GM12864 (cell line): ENCODE measurements around the gene DNTTIP2.
"Not testable (repeated sequence)": the region's sequence is repeated elsewhere in the genome, so short reads cannot be mapped to it uniquely, and the experiment has no call there.

Experiments
- DNase-seq: peaks from one replicate; pipeline ENCODE4 v3.0.0-alpha.2; 2011; ENCODE audit warnings: low read depth
- H3K4me3 ChIP-seq: 2 replicates; pipeline ENCODE4 v1.5.1; 2011; ENCODE audit warnings: mild to moderate bottlenecking, low read depth, low read length, control low read depth
- TF ChIP-seq, protein P1 (sequence below): IDR thresholded peaks from 2 replicates; pipeline ENCODE4 v1.5.1; 2011; ENCODE audit warnings: low read depth, mild to moderate bottlenecking, moderate library complexity, low read length, control low read depth, inconsistent platforms; ENCODE audit errors: missing control alignments

Gene DNTTIP2, protein sequence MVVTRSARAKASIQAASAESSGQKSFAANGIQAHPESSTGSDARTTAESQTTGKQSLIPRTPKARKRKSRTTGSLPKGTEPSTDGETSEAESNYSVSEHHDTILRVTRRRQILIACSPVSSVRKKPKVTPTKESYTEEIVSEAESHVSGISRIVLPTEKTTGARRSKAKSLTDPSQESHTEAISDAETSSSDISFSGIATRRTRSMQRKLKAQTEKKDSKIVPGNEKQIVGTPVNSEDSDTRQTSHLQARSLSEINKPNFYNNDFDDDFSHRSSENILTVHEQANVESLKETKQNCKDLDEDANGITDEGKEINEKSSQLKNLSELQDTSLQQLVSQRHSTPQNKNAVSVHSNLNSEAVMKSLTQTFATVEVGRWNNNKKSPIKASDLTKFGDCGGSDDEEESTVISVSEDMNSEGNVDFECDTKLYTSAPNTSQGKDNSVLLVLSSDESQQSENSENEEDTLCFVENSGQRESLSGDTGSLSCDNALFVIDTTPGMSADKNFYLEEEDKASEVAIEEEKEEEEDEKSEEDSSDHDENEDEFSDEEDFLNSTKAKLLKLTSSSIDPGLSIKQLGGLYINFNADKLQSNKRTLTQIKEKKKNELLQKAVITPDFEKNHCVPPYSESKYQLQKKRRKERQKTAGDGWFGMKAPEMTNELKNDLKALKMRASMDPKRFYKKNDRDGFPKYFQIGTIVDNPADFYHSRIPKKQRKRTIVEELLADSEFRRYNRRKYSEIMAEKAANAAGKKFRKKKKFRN

DNA sequence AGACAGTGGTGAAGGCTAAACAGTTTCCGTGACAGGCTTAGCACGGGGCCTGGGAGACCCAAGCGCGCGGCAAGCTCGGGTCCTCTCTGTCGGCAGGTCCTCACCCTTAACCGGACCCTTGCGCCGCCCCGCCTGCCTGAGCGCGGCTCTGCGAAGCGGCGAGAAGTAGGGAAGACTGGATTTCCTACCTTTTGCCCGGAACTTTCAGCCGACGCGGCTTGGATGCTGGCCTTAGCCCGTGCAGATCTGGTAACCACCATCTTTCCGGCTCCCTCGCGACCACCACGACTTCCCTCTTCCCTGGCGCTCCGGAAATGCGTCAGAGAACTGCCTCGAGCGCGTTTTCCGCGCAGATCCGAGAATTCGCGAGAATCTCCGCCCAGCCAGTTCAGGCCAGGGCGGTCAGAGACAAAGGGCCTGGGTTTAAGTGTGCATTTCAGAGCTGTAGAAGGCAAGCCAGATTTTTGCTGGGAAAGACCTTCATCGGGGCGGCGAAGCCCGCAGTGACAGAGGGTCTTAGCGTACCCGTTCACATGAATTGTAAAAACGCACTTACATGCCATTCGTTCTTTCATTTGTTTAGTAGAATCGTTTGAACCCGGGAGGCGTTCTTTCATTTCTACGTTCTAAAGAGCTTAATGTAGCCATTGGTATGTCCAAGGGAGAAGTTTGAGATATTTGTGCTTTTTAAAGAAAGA lies at the start of gene DNTTIP2:
TSS of gene DNTTIP2 (minus strand) at position 318 of the 698 bp plus-strand sequence. CDS start at position 260, 58 bp downstream.
- TF ChIP-seq, protein P1, sequence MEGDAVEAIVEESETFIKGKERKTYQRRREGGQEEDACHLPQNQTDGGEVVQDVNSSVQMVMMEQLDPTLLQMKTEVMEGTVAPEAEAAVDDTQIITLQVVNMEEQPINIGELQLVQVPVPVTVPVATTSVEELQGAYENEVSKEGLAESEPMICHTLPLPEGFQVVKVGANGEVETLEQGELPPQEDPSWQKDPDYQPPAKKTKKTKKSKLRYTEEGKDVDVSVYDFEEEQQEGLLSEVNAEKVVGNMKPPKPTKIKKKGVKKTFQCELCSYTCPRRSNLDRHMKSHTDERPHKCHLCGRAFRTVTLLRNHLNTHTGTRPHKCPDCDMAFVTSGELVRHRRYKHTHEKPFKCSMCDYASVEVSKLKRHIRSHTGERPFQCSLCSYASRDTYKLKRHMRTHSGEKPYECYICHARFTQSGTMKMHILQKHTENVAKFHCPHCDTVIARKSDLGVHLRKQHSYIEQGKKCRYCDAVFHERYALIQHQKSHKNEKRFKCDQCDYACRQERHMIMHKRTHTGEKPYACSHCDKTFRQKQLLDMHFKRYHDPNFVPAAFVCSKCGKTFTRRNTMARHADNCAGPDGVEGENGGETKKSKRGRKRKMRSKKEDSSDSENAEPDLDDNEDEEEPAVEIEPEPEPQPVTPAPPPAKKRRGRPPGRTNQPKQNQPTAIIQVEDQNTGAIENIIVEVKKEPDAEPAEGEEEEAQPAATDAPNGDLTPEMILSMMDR, result no peak

DNA sequence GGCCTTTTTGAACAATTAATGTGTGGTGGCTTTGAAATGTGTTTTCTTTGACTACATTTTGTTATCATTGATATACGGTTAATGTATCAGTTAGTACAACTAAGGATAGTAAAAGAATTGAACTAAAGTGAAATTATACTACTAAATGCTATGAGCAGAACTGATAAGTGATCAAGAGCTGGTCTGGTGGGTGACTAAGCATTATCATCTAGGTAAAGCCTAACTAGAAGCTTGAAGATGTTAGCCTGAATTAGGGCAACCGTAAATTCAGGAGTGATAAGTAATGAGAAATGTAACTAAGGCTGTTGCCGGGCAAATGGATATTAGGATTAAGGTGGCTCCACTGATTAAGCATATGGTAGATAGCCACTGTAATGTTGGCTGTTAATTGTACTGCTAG lies 46.2 kb upstream of the DNTTIP2 start:
- H3K4me3 ChIP-seq, result no peak overlapping the region
- TF ChIP-seq, protein P1, result no peak
- DNase-seq, result no peak

More for the DNA sequence above, at the start of gene DNTTIP2:
- H3K4me3 ChIP-seq, result peak within 1 kb of the TSS; percentile 92
- DNase-seq, result peak; percentile 62

DNA sequence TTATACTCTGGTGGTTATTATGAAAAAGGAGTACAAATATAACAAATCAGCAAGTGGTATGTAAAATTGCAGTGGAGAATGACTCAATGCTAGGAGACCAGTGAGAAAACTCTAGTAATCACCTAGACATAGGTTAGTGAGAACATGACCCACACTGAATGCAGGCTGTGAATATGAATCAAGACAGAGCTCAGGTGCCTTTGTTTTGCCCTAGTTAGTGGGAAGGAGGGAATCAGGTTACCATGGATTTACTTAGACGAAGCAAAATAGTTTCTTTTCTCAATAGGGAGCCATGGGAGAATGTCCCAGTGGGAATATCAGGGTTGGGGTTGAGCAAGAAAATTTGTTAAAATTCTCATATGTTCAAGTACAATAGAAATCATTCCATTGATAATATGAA lies 40.8 kb upstream of the DNTTIP2 start:
- TF ChIP-seq, protein P1, result no peak
- DNase-seq, result no peak
- H3K4me3 ChIP-seq, result no peak overlapping the region

DNA sequence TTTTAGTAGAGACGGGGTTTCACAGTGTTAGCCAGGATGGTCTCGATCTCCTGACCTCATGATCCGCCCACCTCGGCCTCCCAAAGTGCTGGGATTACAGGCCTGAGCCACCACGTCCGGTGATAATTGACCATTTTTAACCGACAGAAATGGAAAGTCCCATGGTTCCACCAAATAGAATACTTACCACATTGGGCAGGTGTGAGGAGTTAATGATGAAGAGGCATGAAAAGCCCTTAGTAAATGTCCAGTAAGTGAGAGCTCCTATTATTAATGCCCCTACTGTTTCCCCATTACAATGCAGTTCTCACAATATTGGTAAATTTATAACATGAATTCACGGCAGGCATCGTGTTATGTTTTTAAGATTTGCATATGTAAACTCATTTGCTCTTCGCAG lies 38.3 kb upstream of the DNTTIP2 start:
- TF ChIP-seq, protein P1, result no peak
- no peak for DNase-seq

DNA sequence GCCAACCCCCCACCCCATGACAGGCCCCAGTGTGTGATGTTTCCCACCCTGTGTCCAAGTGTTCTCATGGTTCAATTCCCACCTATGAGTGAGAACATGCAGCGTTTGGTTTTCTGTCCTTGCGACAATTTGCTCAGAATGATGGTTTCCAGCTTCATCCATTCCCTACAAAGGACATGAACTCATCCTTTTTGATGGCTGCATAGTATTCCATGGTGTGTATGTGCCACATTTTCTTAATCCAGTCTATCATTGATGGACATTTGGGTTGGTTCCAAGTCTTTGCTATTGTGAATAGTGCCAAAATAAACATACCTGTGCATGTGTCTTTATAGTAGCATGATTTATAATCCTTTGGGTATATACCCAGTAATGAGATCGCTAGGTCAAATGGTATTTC lies 31.9 kb upstream of the DNTTIP2 start:
- DNase-seq, H3K4me3 ChIP-seq: not testable (repeated sequence)

More for the DNA sequence above, 38.3 kb upstream of the DNTTIP2 start:
- no peak overlapping the region for H3K4me3 ChIP-seq

DNA sequence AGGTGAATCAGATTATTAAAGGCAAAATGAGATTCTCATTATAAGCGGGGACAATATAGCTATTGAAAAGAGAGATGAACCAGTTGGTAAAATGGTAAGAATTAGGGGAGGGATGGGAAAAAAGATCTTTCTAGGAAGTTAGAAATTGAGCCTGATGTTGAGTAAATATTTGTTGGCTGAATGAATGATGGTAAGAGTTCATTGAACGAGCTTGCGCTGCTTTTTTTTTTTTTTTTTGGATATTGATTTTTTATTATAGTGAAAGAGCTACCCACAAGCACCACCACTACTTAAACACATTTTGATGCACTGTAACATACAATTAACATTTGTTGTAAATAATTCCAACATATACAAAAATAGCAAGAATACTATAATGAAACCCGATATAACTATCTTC lies 31.3 kb upstream of the DNTTIP2 start:
- H3K4me3 ChIP-seq, result no peak overlapping the region
- DNase-seq, result no peak
- TF ChIP-seq, protein P1, result no peak
